ENCODE data around the gene SERINC3.

SERINC3 gene

DNA sequence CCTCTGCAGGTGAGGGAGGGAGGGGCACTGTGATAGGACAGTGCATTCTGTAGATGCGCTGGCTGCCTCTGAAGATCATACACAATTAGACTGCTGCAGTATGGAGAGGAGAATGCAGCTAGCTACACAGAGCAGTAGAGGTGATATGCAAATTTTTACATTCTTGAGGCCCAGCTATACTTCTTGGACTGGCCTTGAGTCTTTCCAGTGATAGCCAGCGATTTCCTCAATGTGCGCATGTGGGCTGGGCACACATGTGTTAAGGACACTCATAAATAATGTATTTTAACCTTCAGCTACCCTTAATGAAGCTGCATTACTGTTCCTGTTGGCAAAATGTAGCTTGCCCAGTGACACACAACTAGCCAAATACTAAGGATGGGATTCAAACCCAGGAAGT, 27.2 kb downstream of the SERINC3 start:
- H3K36me3 ChIP-seq (replicated peaks; ENCODE audit: insufficient read depth, low read length), result peaks cover 3% of the 10 kb centered on the region; the same call in 1 of the 2 replicates
- H3K27ac ChIP-seq (ENCODE audit: low read length), result no peak overlapping the region
- peaks cover 10% of the 10 kb centered on the region for H3F3A ChIP-seq (ENCODE audit: insufficient read depth, low read length)

GRCh38 chr20:44494266-44494665, 27.6 kb downstream of the SERINC3 start:
- Histone ChIP-seq H3F3A (ENCODE audit: insufficient read depth, low read length) (peaks cover 13% of the 10 kb centered on the region), H3K79me2 (ENCODE audit: low read length) (no peaks in the 10 kb centered on the region), H3K36me3 (replicated peaks; ENCODE audit: insufficient read depth, low read length) (peaks cover 3% of the 10 kb centered on the region; the same call in 1 of the 2 replicates), H3K9me3 (replicated peaks; ENCODE audit: insufficient read depth, low read length) (no peaks in the 10 kb centered on the region), H3K4me3 (ENCODE audit: low read length) (no peak overlapping the region), H3K27ac (ENCODE audit: low read length) (no peak overlapping the region), H3K4me2 (ENCODE audit: low read depth, low read length) (no peak overlapping the region), H2AFZ (ENCODE audit: low read length) (no peak overlapping the region), H3K27me3 (replicated peaks; ENCODE audit: insufficient read depth, low read length) (no peaks in the 10 kb centered on the region), H3K9ac (ENCODE audit: low read length) (no peak overlapping the region), H3K4me1 (ENCODE audit: low read length) (peaks cover 27% of the 10 kb centered on the region), H4K20me1 (ENCODE audit: insufficient read depth, low read length) (no peaks in the 10 kb centered on the region), H3K9me2 (replicated peaks; ENCODE audit: insufficient read depth, low read length) (no peaks in the 10 kb centered on the region)
- TF ChIP-seq EZH2phosphoT487 (IDR thresholded peaks at IDR 0.05; ENCODE audit: low read length), result no peak
- no peak for TF ChIP-seq CTCF (IDR thresholded peaks at IDR 0.05; ENCODE audit: low read length)
- no peak for TF ChIP-seq EZH2 (optimal IDR thresholded peaks at IDR 0.05; ENCODE audit: low read depth, low read length)
- no peak for DNase-seq

More for the DNA sequence above, 27.2 kb downstream of the SERINC3 start:
- H3K4me2 ChIP-seq (ENCODE audit: low read depth, low read length), result no peak overlapping the region
- no peak for DNase-seq
- H3K9me3 ChIP-seq (replicated peaks; ENCODE audit: insufficient read depth, low read length), result no peaks in the 10 kb centered on the region
- no peaks in the 10 kb centered on the region for H4K20me1 ChIP-seq (ENCODE audit: insufficient read depth, low read length)
- TF ChIP-seq EZH2phosphoT487 (IDR thresholded peaks at IDR 0.05; ENCODE audit: low read length) (no peak), CTCF (IDR thresholded peaks at IDR 0.05; ENCODE audit: low read length) (no peak), EZH2 (optimal IDR thresholded peaks at IDR 0.05; ENCODE audit: low read depth, low read length) (no peak)
- H3K9me2 ChIP-seq (replicated peaks; ENCODE audit: insufficient read depth, low read length), result no peaks in the 10 kb centered on the region
- no peak overlapping the region for H3K4me3 ChIP-seq (ENCODE audit: low read length)
- H2AFZ ChIP-seq (ENCODE audit: low read length), result no peak overlapping the region
- peaks cover 23% of the 10 kb centered on the region for H3K4me1 ChIP-seq (ENCODE audit: low read length)
- no peaks in the 10 kb centered on the region for H3K79me2 ChIP-seq (ENCODE audit: low read length)
- H3K9ac ChIP-seq (ENCODE audit: low read length), result no peak overlapping the region
- no peaks in the 10 kb centered on the region for H3K27me3 ChIP-seq (replicated peaks; ENCODE audit: insufficient read depth, low read length)

GRCh38 chr20:44491635-44492395, 30.1 kb downstream of the SERINC3 start:
- peaks cover 32% of the 10 kb centered on the region for H3K4me1 ChIP-seq (ENCODE audit: low read length)
- H3F3A ChIP-seq (ENCODE audit: insufficient read depth, low read length), result peaks cover 13% of the 10 kb centered on the region
- no peak overlapping the region for H3K27ac ChIP-seq (ENCODE audit: low read length)
- TF ChIP-seq CTCF (IDR thresholded peaks at IDR 0.05; ENCODE audit: low read length) (no peak), EZH2phosphoT487 (IDR thresholded peaks at IDR 0.05; ENCODE audit: low read length) (no peak), EZH2 (optimal IDR thresholded peaks at IDR 0.05; ENCODE audit: low read depth, low read length) (no peak)
- H3K27me3 ChIP-seq (replicated peaks; ENCODE audit: insufficient read depth, low read length), result no peaks in the 10 kb centered on the region
- no peaks in the 10 kb centered on the region for H3K9me2 ChIP-seq (replicated peaks; ENCODE audit: insufficient read depth, low read length)
- H3K36me3 ChIP-seq (replicated peaks; ENCODE audit: insufficient read depth, low read length), result 0 out of 2 replicates have a peak, but pooled peaks cover 3% of the 10 kb centered on the region
- no peaks in the 10 kb centered on the region for H3K79me2 ChIP-seq (ENCODE audit: low read length)
- H3K9ac ChIP-seq (ENCODE audit: low read length), result no peak overlapping the region
- H3K9me3 ChIP-seq (replicated peaks; ENCODE audit: insufficient read depth, low read length), result no peaks in the 10 kb centered on the region
- H3K4me3 ChIP-seq (ENCODE audit: low read length), result no peak overlapping the region
- DNase-seq, result no peak
- H4K20me1 ChIP-seq (ENCODE audit: insufficient read depth, low read length), result no peaks in the 10 kb centered on the region
- H2AFZ ChIP-seq (ENCODE audit: low read length), result no peak overlapping the region
- H3K4me2 ChIP-seq (ENCODE audit: low read depth, low read length), result no peak overlapping the region

Measured in MM.1S (cell line).